ENCODE results near the gene ANKRD29.

ANKRD29 gene

DNA sequence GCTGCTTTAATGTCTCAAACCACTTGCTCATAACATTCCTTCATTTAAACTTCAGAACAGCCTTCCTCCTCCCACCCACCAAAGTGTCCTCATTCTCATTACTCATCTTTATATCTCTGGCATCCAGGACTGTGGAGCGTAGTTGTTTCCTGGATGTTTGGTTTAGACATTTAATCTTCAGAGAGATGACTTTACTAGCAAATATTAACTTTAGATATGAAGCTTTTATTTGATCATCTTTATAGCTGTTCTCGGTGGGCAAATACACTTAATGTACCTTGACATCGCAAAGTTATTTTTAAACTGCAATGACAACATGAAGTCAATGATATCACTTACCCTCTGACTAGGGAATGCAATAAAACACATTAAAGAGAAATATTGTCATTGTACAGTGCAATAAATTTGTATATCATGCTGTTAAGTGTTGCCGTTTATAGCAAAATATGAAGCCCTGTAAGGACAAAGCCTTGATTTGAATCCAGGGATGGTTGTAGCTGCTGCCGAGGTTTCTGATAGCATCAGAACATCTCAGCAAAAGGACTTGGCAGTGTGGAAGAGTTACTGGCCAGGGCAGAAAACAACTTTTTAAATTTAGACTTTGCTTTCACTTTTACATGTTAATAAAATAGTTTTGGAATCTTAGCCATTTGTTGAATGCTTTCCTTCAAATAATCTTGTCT is 21.9 kb upstream of the ANKRD29 start:
- no peak for DNase-seq (ENCODE audit: low read depth)

DNA sequence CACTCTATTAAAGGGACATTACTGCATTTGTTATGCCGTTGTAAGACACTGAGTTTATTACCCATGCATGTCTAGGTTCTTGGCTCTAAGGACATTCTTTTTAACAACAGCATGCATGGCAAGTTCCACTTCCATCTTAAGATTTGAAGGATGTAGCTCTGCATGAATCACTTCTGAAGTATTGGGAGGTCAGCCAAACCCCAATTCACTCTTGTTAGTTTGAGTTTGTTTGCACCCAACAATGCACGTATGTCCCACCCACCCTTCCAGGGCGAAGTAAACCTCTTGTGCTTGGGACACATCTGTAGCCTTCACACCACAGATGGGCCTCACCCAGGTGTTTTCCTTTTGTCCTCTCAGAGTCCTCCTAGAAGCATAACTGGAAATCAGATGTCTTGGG is 21.0 kb upstream of the ANKRD29 start:
- no peak for DNase-seq (ENCODE audit: low read depth)

DNA sequence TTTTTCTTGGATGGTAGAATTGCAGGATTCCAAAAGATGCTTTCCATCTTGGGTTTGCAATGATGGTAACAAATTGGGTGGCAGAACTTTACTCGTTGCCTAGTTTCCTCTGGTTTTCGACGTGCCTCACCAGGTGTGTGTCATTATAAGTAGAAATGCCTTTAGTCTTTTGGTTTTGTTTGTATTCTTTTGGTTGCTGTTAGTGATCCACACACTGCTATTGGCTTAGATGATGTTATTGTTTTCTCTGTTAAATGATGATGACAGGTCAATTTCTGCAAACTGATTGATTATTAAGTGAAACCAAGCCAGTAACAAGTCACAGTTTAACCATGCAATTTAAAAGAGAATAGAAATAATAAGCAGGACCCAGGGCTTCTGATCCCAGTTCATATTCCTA is 20.4 kb upstream of the ANKRD29 start:
- DNase-seq (ENCODE audit: low read depth) = no peak

- DNase-seq (ENCODE audit: low read depth) = no peak
Observed at GRCh38 chr18:23682472-23682871, 19.8 kb upstream of the ANKRD29 start.

DNA sequence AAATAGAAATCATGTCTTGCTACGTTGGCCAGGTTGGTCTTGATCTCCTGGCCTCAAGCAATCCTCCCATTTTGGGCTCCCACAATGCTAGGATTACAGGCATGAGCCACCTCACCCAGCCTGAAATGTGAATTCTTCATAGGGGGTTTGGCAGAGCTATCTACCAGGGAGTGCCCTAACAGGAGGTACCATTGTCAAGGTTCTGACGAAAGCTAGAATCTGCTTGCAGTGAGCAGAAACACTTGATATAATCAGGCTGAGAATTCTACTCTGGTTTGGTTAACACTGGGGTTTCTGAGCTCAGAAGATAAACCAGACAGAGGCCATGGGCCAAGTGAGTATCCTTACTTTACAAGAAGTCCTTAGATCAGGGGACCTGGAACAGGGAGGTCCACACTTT is 19.3 kb upstream of the ANKRD29 start:
- no peak for DNase-seq (ENCODE audit: low read depth)

DNA sequence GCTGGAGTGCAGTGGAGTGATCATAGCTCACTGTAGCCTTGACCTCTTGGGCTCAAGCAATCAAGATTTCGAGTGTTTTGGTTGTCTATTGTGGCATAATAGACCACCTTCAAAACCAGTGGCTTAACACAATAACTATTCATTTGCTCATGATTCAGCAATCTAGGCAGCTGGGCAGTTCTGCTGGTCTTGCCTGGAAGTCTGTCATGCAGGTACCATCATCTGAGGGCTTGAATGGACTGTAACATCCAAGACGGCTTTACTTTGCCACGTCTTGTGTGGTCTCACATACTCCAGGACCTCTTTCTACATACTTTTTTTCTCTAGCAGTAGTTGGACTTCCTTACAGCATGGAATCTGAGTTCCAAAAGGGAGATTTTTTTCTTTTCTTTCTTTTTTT is 13.2 kb upstream of the ANKRD29 start:
- no peak for DNase-seq (ENCODE audit: low read depth)

GRCh38 chr18:23675236-23675635 is 12.5 kb upstream of the ANKRD29 start:
- no peak for DNase-seq (ENCODE audit: low read depth)

- no peak for DNase-seq (ENCODE audit: low read depth)
Observed at GRCh38 chr18:23673725-23674124, 11.0 kb upstream of the ANKRD29 start.

- DNase-seq (ENCODE audit: low read depth) = no peak
Observed at GRCh38 chr18:23671564-23671963, 8.9 kb upstream of the ANKRD29 start.

DNA sequence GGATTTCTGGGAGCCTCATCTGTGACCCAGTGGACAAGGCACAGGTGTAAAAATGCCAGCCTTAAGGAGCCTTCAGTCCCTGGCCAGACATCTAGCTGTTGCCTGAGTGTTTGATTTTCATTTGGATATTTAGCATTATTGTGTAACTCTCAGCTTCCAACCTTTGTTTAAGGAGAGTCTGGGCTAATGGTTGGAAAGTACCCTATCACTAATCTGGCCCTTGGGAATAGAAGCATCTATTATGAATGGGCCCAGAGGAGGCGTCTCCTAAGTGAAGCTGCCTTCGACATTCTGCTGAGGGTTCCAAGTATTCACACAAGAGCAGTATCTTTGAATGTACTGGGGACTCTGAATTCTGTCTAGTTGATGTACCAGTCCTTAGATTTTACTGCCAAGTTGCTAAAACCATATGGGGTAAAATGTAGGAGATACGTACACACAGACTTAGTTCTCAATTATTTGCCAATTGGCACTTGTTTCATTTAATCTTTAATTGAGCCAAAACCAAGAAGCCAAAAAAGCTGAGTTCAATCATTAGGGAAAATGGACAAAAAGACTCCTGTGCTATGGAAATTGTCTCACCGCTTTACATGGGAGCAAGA is 7.2 kb upstream of the ANKRD29 start:
- no peak for DNase-seq (ENCODE audit: low read depth)

DNA sequence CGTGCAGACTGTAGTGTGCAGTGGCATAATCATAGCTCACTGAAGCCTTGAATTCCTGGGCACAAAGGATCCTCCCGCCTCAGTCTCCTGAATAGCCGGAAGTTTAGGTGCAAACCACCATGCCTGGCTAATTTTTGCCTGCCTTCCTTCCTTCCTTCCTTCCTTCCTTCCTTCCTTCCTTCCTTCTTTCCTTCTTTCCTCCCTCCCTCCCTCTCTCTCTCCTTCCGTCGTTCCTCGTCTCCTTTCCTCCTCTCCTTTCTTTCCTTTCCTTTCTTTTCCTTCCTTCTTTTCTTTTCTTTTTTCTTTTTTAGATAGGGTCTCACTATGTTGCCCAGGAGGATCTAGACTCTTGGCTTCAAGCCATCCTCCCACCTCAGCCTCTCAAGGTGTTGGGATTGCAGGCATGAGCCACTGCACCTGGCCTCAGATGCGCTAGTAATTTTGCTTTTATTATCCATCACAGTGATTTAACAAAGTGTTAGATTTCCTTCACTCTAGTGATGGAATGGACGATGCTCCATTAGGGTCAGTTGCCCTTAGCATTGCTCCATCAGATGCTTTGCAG is 6.6 kb upstream of the ANKRD29 start:
- no peak for DNase-seq (ENCODE audit: low read depth)

DNA sequence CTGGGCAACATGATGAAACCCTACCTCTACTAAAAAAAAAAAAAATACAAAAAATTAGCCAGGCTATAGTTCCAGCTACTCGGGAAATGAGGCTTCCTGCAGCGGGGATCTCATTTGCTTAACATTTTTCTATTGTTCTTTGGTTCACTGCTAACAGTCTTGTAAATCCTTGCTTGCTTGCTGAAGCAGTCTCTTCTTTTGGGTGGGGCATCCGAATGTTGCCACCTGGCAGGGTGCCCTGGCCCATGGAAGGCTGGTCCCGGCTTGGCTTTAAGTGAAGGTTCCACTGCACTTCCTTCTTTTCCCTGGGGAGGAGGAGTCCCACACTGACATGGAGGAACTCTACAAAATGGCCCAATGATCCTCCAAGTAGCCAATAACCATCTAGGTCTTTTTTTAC is 6.0 kb upstream of the ANKRD29 start:
- DNase-seq (ENCODE audit: low read depth) = no peak

- no peak for DNase-seq (ENCODE audit: low read depth)
Observed at GRCh38 chr18:23667114-23667513, 4.4 kb upstream of the ANKRD29 start.

- no peak for DNase-seq (ENCODE audit: low read depth)
Observed at GRCh38 chr18:23664674-23665073, 2.0 kb upstream of the ANKRD29 start.

- DNase-seq (ENCODE audit: low read depth) = no peak
Observed at GRCh38 chr18:23661735-23662308, 889 bp downstream of the ANKRD29 start.

DNA sequence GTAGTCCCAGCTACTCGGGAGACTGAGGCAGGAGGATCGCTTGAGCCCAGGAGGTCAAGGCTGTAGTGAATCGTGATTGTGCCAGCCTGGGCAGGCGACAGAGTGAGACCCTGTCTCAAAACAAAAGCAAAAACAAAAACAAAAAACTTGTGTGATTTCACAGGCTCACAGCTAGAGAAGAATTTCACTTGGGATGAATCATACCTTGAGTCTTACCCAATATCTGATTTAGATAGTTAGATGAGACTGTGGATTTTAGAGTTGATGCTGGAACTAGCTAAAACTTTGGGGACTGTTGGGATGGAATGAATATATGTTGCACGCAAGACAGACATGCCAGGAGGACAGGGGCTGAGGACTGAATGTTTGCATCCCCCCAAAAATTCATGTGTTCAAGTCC is 4.4 kb downstream of the ANKRD29 start:
- DNase-seq (ENCODE audit: low read depth) = no peak

DNA sequence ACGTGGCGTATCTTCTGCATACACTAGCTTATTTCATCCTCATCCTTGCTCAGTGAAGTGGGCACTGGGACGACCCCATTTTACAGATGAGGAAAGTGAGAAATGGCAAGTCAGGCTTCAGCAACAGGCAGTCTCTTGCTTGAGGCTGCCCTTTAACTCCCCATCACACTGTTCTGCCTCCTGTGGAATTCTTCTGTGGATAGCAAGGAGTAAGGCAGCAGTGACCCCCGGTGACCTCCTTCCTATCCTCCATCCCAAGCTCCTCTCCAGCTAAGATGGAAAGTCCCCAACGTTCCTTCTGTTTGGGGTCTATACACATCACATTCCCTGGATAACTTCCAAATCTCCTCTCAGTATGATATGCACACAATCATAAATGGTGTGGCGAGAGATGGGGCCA is 10.5 kb downstream of the ANKRD29 start:
- no peak for DNase-seq (ENCODE audit: low read depth)

DNA sequence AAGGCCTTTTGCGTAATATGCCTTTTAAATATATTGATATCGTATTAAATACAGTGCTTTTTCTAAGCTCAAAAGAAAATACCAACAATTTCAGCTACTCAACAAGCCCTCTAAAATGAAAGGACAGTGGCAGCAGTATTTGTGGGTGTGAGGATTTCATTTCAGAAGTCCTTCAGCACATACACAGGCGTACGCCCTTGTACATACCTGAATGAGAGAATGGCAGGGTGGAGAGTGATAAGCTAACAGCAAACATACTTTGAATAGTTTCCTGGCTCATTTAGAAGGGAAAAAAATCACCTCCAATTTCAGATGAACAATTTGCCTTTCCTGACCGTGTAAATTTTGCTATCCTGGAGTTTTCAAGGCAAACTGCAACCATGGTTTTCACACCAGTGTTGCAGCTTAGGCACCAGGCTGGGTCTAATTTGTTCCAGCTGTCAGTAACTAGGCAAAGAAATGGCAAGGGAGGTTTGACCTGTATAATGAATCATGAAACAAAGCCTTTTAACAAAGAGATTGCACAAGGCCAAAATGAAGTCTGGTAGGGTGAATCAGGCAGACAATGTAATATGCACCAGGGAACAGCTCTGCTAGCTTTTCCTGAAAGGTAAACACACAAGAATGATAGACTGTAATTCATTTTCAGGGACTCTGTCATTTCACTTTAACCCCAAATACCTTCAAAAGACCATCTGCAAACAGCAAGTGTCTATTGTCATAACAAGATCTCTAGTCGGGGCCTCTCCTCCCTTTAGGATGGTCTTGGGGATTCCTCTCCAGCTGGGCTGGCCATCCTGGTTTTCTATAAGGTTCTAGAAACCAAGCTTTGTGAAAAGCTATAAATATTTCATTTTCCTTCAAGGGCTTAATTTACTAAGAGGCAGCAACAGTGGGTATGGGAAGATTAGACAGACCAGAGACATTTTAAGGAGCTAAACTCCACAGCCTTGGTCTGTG is 11.5 kb downstream of the ANKRD29 start:
- no peak for DNase-seq (ENCODE audit: low read depth)

- no peak for DNase-seq (ENCODE audit: low read depth)
Observed at GRCh38 chr18:23648940-23649607, 13.6 kb downstream of the ANKRD29 start.

GRCh38 chr18:23648456-23648855 is 14.3 kb downstream of the ANKRD29 start:
- no peak for DNase-seq (ENCODE audit: low read depth)

GRCh38 chr18:23646282-23646681 is 16.4 kb downstream of the ANKRD29 start:
- DNase-seq (ENCODE audit: low read depth) = no peak
